Stimulated activated CD8-positive, alpha-beta memory T cell treated with anti-CD3 and anti-CD28 coated beads, Interleukin-7, amount 100 ng/mL, for 4 hours (primary cell): ENCODE measurements around the gene PPA1.
"Not testable (repeated sequence)": the region's sequence is repeated elsewhere in the genome, so short reads cannot be mapped to it uniquely, and the experiment has no call there.

Source experiments
- DNase-seq, 2 donors: peaks; one replicate each; pipeline ENCODE4 v3.0.0-alpha.2; 2020; ENCODE audit warnings: low read depth in 2 of 2

The PPA1 gene

DNA sequence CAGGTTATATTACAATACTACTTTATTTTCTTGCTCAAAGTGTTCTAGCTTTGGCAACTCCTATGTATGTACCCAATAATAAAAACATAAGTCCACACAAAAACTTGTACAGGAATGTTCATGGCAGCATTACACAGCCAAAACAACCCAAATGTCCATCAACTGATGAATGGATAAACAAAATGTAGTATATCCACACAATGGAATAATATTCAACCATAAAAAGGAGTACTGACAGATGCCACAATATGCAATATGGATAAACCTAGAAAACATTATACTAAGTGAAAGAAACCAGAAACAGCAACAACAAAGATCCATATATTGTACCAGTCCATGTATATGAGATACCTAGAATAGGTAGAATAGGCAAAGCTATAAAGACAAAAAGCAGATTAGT is 21.0 kb downstream of the PPA1 start:
- DNase-seq = no peak

DNA sequence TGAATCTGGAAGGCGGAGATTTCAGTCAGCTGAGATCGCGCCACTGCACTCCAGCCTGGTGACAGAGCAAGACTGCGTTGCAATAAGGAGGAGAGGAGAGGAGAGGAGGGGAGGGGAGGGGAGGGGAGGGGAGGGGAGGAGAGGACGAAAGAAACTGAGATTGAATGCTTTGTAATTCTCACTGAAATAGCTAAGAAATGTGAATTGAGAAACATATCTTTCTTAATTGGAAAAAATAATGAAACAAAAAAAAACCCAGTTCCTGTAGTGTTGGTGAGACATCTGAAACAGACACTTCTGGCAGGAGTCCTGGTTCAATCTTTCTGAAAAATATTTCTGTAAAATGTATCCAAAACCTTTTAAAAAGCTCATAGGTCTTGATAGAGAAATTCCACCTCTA is 26.5 kb downstream of the PPA1 start:
- DNase-seq = no peak

DNA sequence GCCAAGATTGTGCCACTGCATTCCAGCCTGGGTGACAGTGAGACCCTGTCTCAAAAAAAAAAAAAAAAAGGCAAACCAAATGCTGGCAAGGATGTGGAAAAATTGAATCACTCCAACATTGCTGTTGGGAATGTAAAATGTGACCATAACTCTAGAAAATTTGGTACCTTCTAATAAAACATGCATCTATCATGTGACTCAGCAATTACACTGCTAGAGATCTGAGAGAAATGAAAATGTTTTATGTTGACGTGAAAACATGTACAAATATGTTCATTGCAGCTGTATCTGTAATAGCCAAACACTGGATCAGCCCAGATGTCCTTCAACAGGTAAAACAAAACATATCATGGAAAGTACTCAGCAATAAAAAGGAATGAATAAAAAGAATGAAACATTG is 32.1 kb downstream of the PPA1 start:
- DNase-seq = no peak

DNA sequence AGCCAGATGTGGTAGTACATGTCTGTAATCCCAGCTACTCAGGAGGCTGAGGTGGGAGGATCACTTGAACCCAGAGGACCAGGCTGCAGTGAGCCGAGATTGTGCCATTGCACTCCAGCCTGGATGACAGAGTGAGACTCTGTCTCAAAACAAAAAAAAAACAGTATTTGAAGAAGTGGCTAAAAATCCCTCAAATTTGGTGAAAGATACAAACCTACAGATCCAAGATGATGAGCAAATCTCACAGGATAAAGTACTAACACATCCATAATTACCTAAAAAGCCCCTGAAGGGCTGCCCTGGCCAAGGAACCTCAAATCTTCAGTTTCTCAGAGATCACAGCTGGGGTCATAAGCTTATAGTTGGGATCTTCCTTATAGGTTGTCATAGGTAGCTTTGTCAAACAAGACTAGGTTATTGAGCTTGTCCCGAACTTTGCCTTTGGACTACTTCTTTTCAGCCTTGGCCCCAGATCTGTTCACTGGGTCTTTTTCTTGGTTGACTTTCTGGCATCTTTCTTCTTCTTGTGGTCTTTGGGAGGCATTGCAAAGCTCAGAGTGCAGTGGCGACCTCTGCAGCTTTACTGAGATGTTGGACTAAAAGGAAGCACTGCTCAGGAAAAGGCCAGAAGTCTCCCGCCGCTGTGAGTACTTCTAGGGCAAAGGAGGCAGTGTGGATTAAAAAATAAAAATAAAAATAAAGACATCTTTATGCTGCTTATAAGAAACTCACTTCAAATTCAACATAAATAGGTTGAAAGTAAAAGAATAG is 34.3 kb downstream of the PPA1 start:
- no peak for DNase-seq

DNA sequence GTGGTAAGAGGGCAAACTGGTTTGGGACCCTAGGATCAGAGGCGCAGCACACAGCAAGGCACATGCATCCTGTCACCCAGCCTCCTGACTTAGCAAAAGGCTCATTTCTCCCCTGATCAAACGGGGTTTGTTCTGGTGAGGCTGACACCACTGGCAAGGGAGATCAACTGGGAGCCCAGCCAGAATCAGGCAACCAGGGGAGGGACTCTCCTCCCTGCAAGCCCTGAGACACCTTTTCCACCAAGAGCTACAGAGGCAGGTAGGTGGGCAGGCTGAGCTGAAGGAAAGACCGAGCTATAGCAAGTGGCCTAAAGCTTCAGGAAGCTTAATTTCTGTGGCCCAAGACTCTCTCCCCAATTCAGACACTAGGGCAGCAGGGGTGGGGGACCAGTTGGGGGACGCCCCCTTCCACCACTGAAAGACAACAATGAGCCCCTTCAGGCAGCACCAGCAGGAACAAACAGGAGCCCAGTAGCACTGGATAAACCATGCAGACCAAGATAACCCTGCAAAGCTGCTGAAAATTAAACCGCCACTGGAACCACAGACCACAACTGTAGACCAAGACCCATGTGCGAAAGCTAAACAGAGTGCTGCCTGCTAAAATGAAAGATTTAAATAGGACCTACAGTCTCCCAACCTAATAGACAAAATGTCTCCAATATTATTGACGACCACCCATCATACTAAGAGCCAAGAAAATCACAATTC is 35.8 kb downstream of the PPA1 start:
- DNase-seq = no peak

DNA sequence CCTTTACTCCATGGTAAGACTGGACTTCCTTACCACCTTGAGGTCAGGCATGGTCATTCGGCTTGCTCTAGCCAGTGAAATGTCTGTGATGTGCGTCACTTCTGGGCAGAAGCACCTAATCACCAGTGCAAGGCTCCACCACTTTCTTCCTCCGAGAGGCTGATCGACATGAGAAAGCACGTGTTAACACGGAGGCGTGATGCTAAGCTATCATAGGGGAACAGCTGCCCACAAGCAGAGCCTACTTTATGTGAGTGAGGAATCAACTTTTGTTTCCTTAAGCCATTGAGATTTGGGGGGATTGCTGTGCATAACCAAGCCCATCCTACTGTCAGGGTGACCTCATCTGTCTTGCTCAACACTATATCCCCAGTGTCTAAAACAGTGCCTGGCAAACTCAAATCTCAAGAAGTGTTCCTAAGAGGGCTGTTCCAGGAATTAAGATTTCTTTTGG is 39.8 kb downstream of the PPA1 start:
- DNase-seq = no peak

DNA sequence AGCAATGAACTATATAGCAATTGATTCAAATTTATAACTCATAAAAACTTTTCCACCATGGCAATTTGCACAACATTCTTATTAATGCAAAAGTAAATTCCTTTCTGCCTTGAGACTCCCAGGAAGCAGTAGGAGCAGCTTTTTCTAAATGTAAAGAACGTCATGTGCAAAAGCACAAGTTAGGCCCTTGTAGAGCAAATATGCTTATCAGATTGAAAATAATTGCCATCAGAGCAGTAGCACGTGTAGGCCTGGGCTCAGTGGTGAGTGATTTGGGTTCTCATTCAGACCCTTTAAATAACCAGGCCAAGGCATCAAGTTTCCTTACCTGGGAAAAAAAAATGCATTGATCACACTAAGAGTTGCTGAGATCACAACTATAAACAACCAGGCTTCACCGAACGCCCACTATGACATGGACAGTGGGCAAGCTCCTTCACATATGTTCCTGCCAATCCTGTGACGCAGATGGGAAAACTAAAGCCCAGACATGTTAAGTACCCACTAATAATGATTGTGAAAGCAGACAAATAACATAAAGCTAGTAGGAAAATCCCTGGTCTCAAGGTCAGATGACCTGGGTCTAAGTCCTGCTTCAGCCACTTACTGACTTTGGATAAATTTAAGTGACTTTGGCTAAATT is 40.8 kb downstream of the PPA1 start:
- no peak for DNase-seq

DNA sequence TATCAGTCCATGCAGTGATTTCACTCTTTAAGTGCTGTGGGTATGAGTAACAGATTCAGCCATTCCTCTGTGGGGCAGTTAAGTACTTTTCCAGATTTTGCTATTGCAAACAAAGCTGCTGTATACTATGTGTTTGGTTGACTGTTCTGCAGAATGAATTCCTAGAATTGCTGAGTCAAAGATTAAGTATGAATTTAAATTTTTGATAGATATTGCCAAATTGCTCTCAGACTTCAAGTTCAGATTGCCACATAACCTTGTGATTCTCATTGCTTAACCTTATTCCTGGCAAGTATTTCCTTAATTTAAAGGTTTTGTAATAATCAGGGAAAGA is 41.3 kb downstream of the PPA1 start:
- no peak for DNase-seq

DNA sequence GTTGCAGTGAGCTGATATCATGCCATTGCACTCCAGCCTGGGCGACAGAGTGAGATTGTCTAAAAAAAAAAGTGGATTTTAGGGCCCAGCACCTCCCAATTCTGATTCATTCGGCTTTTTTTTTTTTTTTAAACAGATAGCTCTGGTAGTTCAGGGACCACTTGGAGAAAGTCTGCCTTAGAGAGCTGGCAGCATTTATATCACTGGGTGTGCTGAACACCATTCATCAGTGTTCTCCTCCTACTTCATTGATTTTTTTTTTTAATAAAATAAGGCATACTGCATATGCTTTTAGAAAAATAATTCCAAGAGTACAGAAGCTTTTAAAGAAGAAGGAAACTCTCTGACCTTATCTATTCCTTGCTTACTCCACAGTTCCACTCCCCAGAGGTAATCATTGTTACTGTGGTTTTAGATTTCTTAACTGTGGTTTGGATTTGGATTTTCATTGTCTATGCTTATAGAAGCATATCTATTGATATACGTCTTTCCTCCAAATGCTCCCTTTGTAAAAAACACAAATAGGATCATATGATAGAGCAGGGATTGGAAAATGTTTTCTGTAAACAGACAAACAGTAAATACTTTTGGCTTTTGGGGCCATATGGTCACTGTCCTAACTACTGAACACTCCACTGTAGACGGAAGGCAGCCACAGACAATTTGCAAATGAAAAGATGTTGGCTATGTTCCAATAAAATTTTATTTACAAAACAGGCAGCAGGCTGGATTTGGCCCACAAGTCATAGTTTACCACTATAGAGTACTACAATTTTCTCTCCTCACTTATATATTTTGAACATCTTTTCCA is 41.9 kb downstream of the PPA1 start:
- no peak for DNase-seq

DNA sequence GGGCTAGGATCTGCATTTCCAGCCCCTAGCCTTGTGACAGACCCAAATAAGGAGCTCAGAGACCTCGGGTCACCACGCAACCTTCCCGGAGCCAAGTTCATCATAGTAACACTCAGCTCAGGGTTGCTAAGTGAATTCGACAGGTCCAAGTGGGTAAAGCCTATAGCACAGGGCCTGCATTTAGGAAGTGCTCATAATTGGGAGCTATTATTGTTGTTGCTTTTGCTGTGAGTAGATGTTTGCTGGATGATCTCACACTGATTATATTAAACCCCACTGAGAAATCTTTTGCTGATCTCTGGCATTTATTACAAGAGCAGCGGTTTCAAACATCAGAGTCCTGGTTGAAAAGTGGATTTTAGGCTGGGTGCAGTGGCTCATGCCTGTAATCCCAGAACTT is 42.6 kb downstream of the PPA1 start:
- DNase-seq = no peak

DNA sequence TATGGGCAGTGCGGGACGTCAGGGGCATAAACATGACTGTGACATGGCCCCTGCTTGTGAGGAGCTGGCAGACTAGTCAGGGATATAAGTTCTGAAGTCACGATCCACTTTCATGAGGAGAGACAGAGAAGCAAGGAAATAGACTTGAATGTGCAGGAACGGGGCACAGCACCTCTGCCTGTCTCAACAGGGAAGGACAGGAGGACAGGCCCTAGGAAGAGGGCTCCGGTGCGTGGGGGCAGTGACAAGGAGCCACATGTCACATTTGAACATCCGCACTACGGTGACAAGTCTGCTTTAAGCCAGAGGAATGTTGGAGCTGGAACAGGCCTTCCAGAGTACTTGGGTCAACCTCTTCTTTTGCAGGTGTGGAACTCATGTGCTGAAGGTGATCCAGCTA is 43.1 kb downstream of the PPA1 start:
- no peak for DNase-seq

DNA sequence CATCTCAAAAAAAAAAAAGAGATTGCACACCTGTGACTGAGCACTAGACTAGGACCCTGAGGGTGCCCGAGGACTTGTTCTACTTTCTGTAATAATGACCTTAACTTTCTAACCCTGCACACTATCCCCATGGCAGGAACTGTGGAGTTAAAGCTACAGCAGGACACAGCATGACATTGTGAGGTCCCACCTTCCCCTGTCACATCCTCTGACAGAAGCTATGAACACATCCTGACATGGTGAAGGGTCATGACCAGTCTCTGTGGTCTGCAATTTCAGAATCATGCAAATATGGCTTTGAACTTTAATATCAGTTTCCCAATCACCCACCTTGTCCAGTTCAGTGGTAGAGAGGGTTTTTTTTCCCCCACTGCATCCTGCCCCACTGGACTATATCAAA is 44.5 kb downstream of the PPA1 start:
- DNase-seq = no peak

DNA sequence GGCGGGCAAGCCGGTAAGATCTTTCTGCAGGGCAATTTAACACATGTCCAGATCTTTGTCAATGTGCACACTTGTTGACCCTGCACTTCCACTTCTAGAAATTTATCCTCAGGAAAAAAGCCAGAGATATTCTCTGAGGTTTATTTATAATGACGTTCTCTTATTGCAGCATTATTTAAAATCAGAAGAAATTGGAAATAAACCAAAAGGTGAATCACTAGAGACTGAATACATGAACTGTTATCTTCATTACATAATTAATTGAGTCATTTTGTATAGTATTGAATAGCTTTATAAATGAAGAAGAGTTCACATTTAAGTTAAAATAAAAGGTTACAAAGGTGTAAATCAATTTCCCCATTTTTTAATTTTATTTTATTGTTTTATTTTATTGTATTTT is 46.7 kb downstream of the PPA1 start:
- no peak for DNase-seq

DNA sequence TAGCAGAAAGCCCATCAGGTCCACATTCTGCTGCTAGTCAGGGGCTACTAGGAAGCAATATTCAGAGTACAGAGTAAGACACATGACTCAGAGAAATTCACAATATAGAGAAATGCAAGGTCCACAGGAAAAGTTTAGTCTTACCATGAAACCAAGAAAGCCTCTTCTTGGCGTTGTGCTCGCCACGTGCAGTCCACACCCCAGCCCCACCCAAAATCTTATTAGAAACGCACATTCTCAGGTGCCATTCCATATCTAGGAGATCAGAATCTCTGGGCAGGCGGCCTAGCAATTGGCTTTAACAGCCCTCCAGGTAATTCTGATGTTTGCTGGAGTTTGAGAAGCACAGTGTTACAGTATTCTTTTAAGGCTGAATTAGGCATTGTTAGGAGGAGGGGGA is 47.1 kb downstream of the PPA1 start:
- DNase-seq = no peak

DNA sequence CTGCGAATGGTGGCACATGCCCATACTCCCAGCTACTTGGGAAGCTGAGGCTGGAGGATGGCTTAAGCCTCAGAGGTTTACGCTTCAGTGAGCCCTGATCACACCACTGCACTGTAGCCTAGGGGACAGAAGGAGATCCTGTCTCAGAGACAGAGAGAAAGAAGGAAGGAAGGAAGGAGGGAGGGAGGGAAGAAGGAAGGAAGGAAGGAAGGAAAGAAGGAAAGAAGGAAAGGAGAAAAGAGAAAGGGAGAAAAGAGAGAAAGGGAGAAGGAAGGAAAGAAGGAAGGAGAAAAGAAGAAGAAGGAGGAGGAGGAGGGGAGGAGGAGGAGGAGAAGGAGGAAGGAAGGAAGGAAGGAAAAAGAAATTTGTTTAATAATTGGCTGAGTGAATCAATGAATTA is 49.9 kb downstream of the PPA1 start:
- no peak for DNase-seq

DNA sequence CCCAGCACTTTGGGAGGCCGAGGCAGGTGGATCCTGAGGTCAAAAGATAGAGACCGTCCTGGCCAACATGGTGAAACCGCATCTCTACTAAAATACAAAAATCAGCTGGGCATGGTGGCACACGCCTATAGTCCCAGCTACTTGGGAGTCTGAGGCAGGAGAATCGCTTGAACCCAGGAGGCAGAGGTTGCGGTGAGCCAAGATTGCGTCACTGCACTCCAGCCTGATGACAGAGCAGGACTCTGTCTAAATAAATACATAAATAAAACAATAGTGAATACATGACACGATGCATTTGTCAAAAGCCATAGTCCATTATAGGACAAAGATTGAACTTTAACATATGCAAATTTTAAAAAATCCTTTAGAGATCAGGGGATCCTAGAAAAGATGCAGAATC is 54.0 kb downstream of the PPA1 start:
- DNase-seq = not testable (repeated sequence)

DNA sequence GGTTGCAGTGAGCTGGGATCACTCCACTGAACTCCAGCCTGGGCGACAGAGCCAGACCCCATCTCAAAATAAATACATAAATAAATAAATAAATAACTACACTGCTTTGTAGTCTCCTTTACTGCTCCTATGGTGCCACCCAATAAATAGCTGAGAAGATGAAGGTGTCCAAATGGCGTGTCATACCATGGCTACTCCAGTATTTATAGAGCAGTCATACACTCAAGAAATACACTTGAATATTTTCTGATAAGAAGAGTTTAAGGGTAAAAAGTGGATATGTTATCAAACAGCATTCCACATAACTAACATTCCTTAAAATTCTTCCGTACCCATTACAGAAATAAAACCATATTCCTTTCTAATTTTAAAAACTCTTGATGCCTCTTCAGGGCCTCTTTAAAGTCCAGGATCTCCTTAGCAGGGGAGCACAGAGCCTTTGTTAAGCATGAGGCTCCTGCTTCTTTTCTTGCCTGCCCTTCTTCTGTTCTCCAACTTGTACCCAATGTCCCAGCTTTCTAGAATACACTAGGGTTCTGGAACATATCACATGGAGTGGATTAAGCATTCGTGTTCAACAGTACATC is 55.0 kb downstream of the PPA1 start:
- no peak for DNase-seq

DNA sequence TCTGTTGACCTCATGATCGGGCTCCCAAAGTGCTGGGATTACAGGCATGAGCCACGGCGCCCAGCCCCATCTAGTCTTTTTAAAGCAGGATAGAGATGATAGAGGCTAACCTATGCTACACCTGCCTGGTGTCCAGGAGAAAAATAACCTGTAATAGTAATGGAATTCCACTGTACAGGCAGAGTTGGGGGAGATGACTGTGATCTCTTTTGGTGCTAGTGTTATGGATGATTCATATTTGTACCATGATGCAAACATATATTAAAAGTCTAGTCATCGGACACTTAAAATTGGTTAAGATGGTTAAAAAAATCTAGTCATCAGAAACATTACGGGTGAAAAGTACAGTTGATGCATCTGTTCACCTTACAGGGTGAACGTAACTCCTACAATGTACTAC is 56.8 kb downstream of the PPA1 start:
- DNase-seq = no peak

DNA sequence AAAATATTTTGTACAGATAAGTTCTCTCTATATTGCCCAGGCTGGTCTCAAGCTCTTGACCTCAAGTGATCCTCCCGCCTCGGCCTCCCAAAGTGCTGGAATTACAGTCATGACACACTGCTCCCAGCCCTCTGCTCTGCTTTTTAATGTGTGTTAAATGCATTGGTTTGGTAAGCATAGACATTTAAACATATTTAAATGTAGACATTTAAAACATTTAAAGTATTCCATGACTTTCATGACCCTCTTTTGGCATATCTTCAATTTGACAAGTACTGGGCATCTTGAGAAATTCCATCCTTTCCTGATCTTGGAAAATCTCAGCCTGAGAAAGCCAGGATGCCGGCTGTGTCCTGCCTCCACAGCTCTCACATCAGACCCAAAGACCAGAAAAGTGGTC is 57.7 kb downstream of the PPA1 start:
- DNase-seq = no peak

DNA sequence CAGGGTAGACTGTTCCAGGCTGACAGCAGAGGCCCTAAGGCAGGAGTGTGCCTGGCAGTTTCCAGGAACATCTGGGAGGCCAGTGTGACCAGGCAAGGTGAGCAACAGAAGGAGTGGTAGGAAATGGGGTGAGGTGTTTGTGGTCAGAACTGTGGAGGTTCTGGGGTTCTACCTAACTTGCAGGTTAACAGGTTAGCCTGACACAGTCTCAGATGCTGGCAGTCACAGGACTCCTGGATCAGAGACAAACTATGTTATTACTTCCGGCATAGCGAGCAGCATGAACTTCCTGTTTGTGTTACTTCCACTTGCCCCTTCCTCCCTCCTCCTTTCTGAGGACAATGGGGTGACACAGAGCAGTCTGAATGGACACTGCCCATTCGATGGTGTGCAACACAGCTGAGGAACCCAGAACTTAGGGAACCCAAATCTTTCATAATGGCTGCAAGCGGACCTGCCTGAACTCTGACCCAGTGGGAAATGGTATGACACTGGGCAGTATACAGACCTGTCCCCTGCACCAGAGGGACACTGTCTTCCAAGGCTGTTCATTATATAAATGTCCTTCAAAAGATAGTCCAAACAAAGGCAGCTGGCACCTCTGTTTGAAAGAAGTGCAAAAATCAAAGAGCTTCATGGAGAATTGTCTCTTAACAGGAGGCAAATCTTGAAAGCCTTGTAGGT is 59.0 kb downstream of the PPA1 start:
- DNase-seq = no peak

DNA sequence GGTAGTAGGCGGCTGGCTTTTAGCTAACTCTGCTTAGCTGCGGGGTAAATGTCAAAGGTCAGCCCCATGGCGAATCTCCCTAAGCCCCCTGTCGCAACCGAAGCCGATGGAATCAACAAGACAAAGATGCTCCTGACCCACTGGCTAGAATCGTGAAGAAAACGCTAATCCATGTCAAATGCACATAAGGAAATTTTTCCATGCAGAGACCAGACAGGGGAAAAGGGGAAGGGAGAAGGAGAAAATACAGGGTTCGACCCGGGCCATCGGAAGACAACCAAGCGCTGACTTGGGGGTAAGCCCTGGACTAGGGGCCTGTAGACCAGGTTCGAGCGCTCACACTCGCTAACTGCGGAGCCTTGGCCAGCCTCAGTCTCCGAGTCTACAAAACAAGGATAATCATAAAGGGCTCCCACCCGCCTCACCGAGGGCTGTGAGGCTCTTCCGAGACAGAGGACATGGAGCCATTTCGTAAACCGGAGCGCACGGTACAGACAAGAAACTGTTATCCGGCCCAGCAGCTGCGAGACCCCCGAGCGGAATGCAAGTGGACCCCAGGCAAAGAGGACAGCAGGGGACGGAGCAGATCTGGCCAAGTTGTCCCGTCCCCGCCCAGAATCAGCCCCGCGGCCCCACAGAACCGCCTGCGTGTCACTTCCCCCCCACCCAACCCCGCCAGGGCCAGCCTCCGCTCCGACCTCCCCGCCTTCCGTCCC is 63.4 kb downstream of the PPA1 start:
- no peak for DNase-seq
